Peyer's patch (tissue), 4 donors: ENCODE measurements around the gene MRPL43.

Experiments
- CTCF ChIP-seq, 6 experiments: fragments of 450-650 bp in 4 of 6; fragments of 200-600 bp in 2 of 6; sonication (generic) in 1 of 6; IDR thresholded peaks; one replicate each; pipeline ENCODE4 v1.5.1; 2017 to 2019; ENCODE audit warnings: antibody characterized with exemption in 6 of 6, mild to moderate bottlenecking in 3 of 6, moderate library complexity in 1 of 6
- POLR2A ChIP-seq, 2 donors: fragments of 450-650 bp; IDR thresholded peaks; one replicate each; pipeline ENCODE4 v1.5.1; 2017; ENCODE audit warnings: antibody characterized with exemption in 2 of 2, mild to moderate bottlenecking in 2 of 2, moderate library complexity in 2 of 2

GRCh38 chr10:101031796-101032636, 44.7 kb upstream of the MRPL43 start:
- peak; percentile 66 to 95 for TF ChIP-seq POLR2A (IDR thresholded peaks at IDR 0.05)
- peak in 1 of 6 experiments; percentile 3 for TF ChIP-seq CTCF (IDR thresholded peaks at IDR 0.05)
